ENCODE results near the gene KLHL33.

KLHL33 gene

GRCh38 chr14:20412876-20413743, 22.9 kb downstream of the KLHL33 start, which contains the start of gene TEP1:
TSS of gene TEP1 (minus strand) at chr14:20413501. CDS start at chr14:20408439, 5,062 bp downstream.
- peak; percentile 66 for DNase-seq

- DNase-seq = peak in 1 of 2 donors; percentile 55
Measured at GRCh38 chr14:20412411-20412810, 23.6 kb downstream of the KLHL33 start.

- no peak for DNase-seq
Measured at GRCh38 chr14:20409226-20409625, 26.7 kb downstream of the KLHL33 start.

GRCh38 chr14:20403521-20403920, 32.4 kb downstream of the KLHL33 start:
- no peak for DNase-seq

- DNase-seq = no peak
Measured at GRCh38 chr14:20400965-20401593, 34.9 kb downstream of the KLHL33 start.

GRCh38 chr14:20400589-20400964, 35.4 kb downstream of the KLHL33 start:
- DNase-seq = no peak

GRCh38 chr14:20397511-20397910, 38.5 kb downstream of the KLHL33 start:
- no peak for DNase-seq

- DNase-seq = no peak
Measured at GRCh38 chr14:20391505-20391904, 44.5 kb downstream of the KLHL33 start.

- DNase-seq = no peak
Measured at GRCh38 chr14:20388159-20388558, 47.8 kb downstream of the KLHL33 start.

GRCh38 chr14:20387576-20387975, 48.4 kb downstream of the KLHL33 start:
- peak in 1 of 2 donors; percentile 39 for DNase-seq

GRCh38 chr14:20386276-20386855, 49.6 kb downstream of the KLHL33 start:
- DNase-seq = no peak

- DNase-seq = no peak
Measured at GRCh38 chr14:20384886-20385285, 51.1 kb downstream of the KLHL33 start.

GRCh38 chr14:20384321-20384720, 51.6 kb downstream of the KLHL33 start:
- DNase-seq = no peak

- DNase-seq = no peak
Measured at GRCh38 chr14:20383636-20384035, 52.3 kb downstream of the KLHL33 start.

GRCh38 chr14:20383032-20383431, 52.9 kb downstream of the KLHL33 start:
- DNase-seq = no peak

- DNase-seq = no peak
Measured at GRCh38 chr14:20382526-20382925, 53.4 kb downstream of the KLHL33 start.

GRCh38 chr14:20381341-20381740, 54.6 kb downstream of the KLHL33 start:
- no peak for DNase-seq

- no peak for DNase-seq
Measured at GRCh38 chr14:20380681-20381080, 55.3 kb downstream of the KLHL33 start.

- DNase-seq = no peak
Measured at GRCh38 chr14:20379743-20380142, 56.2 kb downstream of the KLHL33 start.

GRCh38 chr14:20377171-20377570, 58.8 kb downstream of the KLHL33 start:
- no peak for DNase-seq

- no peak for DNase-seq
Measured at GRCh38 chr14:20376071-20376588, 59.8 kb downstream of the KLHL33 start.
